Nephron progenitor cell (in vitro differentiated cells): Measurements from ENCODE around the gene OLFM4.

Experiments used
- DNase-seq: peaks from one replicate; pipeline ENCODE4 v3.0.0; 2021
- H3K27ac Mint-ChIP-seq: 2 replicates; pipeline ENCODE4 v1.8.0; 2021; ENCODE audit warnings: mild to moderate bottlenecking, moderate library complexity, mixed read lengths
- H3K27me3 Mint-ChIP-seq: 2 replicates; pipeline ENCODE4 v1.8.0; 2021; ENCODE audit warnings: mild to moderate bottlenecking, low read depth, mixed read lengths; ENCODE audit not compliant: poor library complexity
- H3K36me3 Mint-ChIP-seq: 2 replicates; pipeline ENCODE4 v1.8.0; 2021; ENCODE audit warnings: low read depth, mixed read lengths
- H3K4me1 Mint-ChIP-seq: 2 replicates; pipeline ENCODE4 v1.8.0; 2021; ENCODE audit warnings: mixed read lengths
- H3K4me3 Mint-ChIP-seq: 2 replicates; pipeline ENCODE4 v1.8.0; 2021; ENCODE audit warnings: mild to moderate bottlenecking, moderate library complexity, mixed read lengths
- H3K9me3 Mint-ChIP-seq: 2 replicates; pipeline ENCODE4 v1.8.0; 2021; ENCODE audit warnings: mild to moderate bottlenecking, moderate library complexity, mixed read lengths
- CTCF ChIP-seq: fragments of 200-600 bp; sonication (generic); IDR thresholded peaks from 2 replicates; pipeline ENCODE4 v1.5.0; 2021; ENCODE audit warnings: antibody characterized with exemption

Gene OLFM4

GRCh38 chr13:53032849-53033248 is 4.2 kb downstream of the OLFM4 start:
- H3K36me3 Mint-ChIP-seq, result no peaks in the 10 kb centered on the region
- peaks cover 8% of the 10 kb centered on the region for H3K4me1 Mint-ChIP-seq
- no peak for DNase-seq
- peaks cover 2% of the 10 kb centered on the region for H3K27me3 Mint-ChIP-seq
- no peak for TF ChIP-seq CTCF
- no peak overlapping the region for H3K4me3 Mint-ChIP-seq
- H3K9me3 Mint-ChIP-seq, result no peaks in the 10 kb centered on the region
- no peak overlapping the region for H3K27ac Mint-ChIP-seq

- no peak overlapping the region for H3K27ac Mint-ChIP-seq
- H3K27me3 Mint-ChIP-seq, result peaks cover 5% of the 10 kb centered on the region
- no peak overlapping the region for H3K4me3 Mint-ChIP-seq
- no peaks in the 10 kb centered on the region for H3K36me3 Mint-ChIP-seq
- peaks cover 11% of the 10 kb centered on the region for H3K4me1 Mint-ChIP-seq
- DNase-seq, result no peak
- no peak for TF ChIP-seq CTCF
- H3K9me3 Mint-ChIP-seq, result no peaks in the 10 kb centered on the region
Observed at GRCh38 chr13:53038993-53039392, 10.4 kb downstream of the OLFM4 start.

GRCh38 chr13:53041968-53042516 is 13.4 kb downstream of the OLFM4 start:
- no peak for TF ChIP-seq CTCF
- H3K9me3 Mint-ChIP-seq, result no peaks in the 10 kb centered on the region

GRCh38 chr13:53042877-53043276 is 14.3 kb downstream of the OLFM4 start:
- Mint-ChIP-seq H3K4me3 (no peak overlapping the region), H3K9me3 (no peaks in the 10 kb centered on the region), H3K27ac (no peak overlapping the region), H3K27me3 (peaks cover 5% of the 10 kb centered on the region), H3K36me3 (no peaks in the 10 kb centered on the region), H3K4me1 (peaks cover 24% of the 10 kb centered on the region)
- DNase-seq, result no peak
- no peak for TF ChIP-seq CTCF

More at GRCh38 chr13:53041968-53042516, 13.4 kb downstream of the OLFM4 start:
- Mint-ChIP-seq H3K36me3 (no peaks in the 10 kb centered on the region), H3K27ac (no peak overlapping the region), H3K4me3 (no peak overlapping the region), H3K4me1 (peaks cover 24% of the 10 kb centered on the region), H3K27me3 (peaks cover 5% of the 10 kb centered on the region)
- DNase-seq, result no peak

- H3K36me3 Mint-ChIP-seq, result no peaks in the 10 kb centered on the region
- H3K4me1 Mint-ChIP-seq, result peaks cover 24% of the 10 kb centered on the region
- H3K27ac Mint-ChIP-seq, result no peak overlapping the region
- H3K27me3 Mint-ChIP-seq, result peaks cover 5% of the 10 kb centered on the region
- H3K4me3 Mint-ChIP-seq, result no peak overlapping the region
- no peak for TF ChIP-seq CTCF
- no peaks in the 10 kb centered on the region for H3K9me3 Mint-ChIP-seq
- DNase-seq, result no peak
Observed at GRCh38 chr13:53043398-53043797, 14.8 kb downstream of the OLFM4 start.

GRCh38 chr13:53045189-53045588 is 16.6 kb downstream of the OLFM4 start:
- no peak overlapping the region for H3K27ac Mint-ChIP-seq
- TF ChIP-seq CTCF, result no peak
- peaks cover 24% of the 10 kb centered on the region for H3K4me1 Mint-ChIP-seq
- no peaks in the 10 kb centered on the region for H3K36me3 Mint-ChIP-seq
- no peak overlapping the region for H3K4me3 Mint-ChIP-seq
- no peaks in the 10 kb centered on the region for H3K9me3 Mint-ChIP-seq
- no peak for DNase-seq
- no peaks in the 10 kb centered on the region for H3K27me3 Mint-ChIP-seq
